ENCODE data around the gene RIPOR1. TPM values are rescaled to one million over a fixed set of nuclear protein-coding genes. Genes with fewer than 3 reads are reported as not detected.

Gene RIPOR1
- total and polyA plus RNA-seq, 2 of the 4 experiments (the other 2 are of a cell fraction) = 9.5 to 41.3 TPM

GRCh38 chr16:67552476-67552875, 23.8 kb downstream of the RIPOR1 start:
- no TSS peak for BruUV-seq (replicated peaks)
- in situ Hi-C loops (cut with MboI; ENCODE audit: low sequenced_read_pairs) = no loop called here

More at GRCh38 chr16:67552476-67552875, 23.8 kb downstream of the RIPOR1 start:
- no peak overlapping the region for H3K18ac ChIP-seq (ENCODE audit: low read depth, low read length)
- H2AK9ac ChIP-seq (replicated peaks; ENCODE audit: low read depth, low read length, poor library complexity) = no peak overlapping the region
- no peak overlapping the region for H3K56ac ChIP-seq (ENCODE audit: extremely low read depth, insufficient read depth, low read length)
- no peak overlapping the region for H3K4ac ChIP-seq (ENCODE audit: low read depth, low read length)
- H3K36me3 ChIP-seq (ENCODE audit: control insufficient read depth, insufficient read depth, low read length) = peaks cover 13% of the 10 kb centered on the region; the same call in 1 of the 2 replicates
- no peak overlapping the region for H3K9ac ChIP-seq (ENCODE audit: low read depth, low read length)
- H3K4me2 ChIP-seq (ENCODE audit: low read depth, low read length) = no peak overlapping the region
- H4K8ac ChIP-seq (ENCODE audit: low read depth in 2 of 2, low read length in 2 of 2) = no peak overlapping the region
- TF ChIP-seq NFE2L2 (IDR thresholded peaks at IDR 0.05; ENCODE audit: low read depth, low read length) = no peak
- no peak for TF ChIP-seq FOS (IDR thresholded peaks at IDR 0.05; ENCODE audit: low read depth, low read length)
- TF ChIP-seq CEBPB (IDR thresholded peaks at IDR 0.05; ENCODE audit: low read depth, low read length) = no peak
- TF ChIP-seq CHD1 (IDR thresholded peaks at IDR 0.05; ENCODE audit: low read depth, low read length) = no peak
- TF ChIP-seq RFX5 (IDR thresholded peaks at IDR 0.05; ENCODE audit: low read depth, low read length) = no peak
- no peak for TF ChIP-seq RCOR1 (IDR thresholded peaks at IDR 0.05; ENCODE audit: insufficient replicate concordance, low read length)
- TF ChIP-seq MAFK (IDR thresholded peaks at IDR 0.05; ENCODE audit: low read depth, low read length) = no peak
- TF ChIP-seq BHLHE40 (IDR thresholded peaks at IDR 0.05; ENCODE audit: low read depth, low read length) = no peak
- peaks cover 10 to 26% of the 10 kb centered on the region in 2 experiments; a peak in 3 of 4 replicates for H3K79me1 ChIP-seq (ENCODE audit: low read depth in 1 of 2, low read length in 2 of 2)
- no peak overlapping the region for H2AFZ ChIP-seq (replicated peaks; ENCODE audit: low read length, poor library complexity)
- H2BK120ac ChIP-seq (ENCODE audit: low read depth, low read length) = no peak overlapping the region
- H3K9me1 ChIP-seq (ENCODE audit: insufficient read depth, low read length) = no peaks in the 10 kb centered on the region
- 14% methylated on average over 2 of the region's 4 CpGs; no CpG with 5 or more reads in 1 of the 2 experiments for WGBS, 2 experiments (ENCODE audit: extremely low coverage in 2 of 2, insufficient read length in 1 of 2)
- H2BK20ac ChIP-seq (ENCODE audit: low read depth, low read length) = no peak overlapping the region
- H2BK5ac ChIP-seq (ENCODE audit: low read depth, low read length, poor library complexity, severe bottlenecking) = no peak overlapping the region
- H4K5ac ChIP-seq (ENCODE audit: low read depth, low read length) = no peak overlapping the region
- dilution Hi-C loops (cut with HindIII; ENCODE audit: low sequenced_read_pairs, unreplicated experiment) = no loop called here
- H3K27ac ChIP-seq (ENCODE audit: insufficient read depth, low read length) = no peak overlapping the region
- no peak overlapping the region for H4K91ac ChIP-seq (ENCODE audit: insufficient read depth, low read depth, low read length)
- H2AK5ac ChIP-seq (ENCODE audit: low read depth, low read length) = no peak overlapping the region
- H3K4me3 ChIP-seq (ENCODE audit: insufficient read depth, low read depth, low read length) = no peak overlapping the region
- no peak overlapping the region for H2BK15ac ChIP-seq (ENCODE audit: low read depth, low read length)
- no peak overlapping the region for H3K23ac ChIP-seq (ENCODE audit: low read depth, low read length)
- intact Hi-C loops (cut with micrococcal nuclease) = no loop called here
- DNase-seq (no peak), ATAC-seq (ENCODE audit: low read depth) (no peak)
- H3K14ac ChIP-seq (replicated peaks; ENCODE audit: low read depth, low read length) = no peak overlapping the region
- CTCF ChIA-PET = no interaction called here
- POLR2A ChIA-PET (ENCODE audit: unreplicated experiment) = no interaction called here
- no peaks in the 10 kb centered on the region for H3K27me3 ChIP-seq (ENCODE audit: control insufficient read depth, insufficient read depth, low read length)
- H4K20me1 ChIP-seq (ENCODE audit: insufficient read depth, low read length) = peaks cover 17% of the 10 kb centered on the region; the same call in 1 of the 2 replicates
- no peaks in the 10 kb centered on the region for H3K9me3 ChIP-seq (ENCODE audit: control insufficient read depth, insufficient read depth, low read length)
- H3K4me1 ChIP-seq (ENCODE audit: control insufficient read depth, insufficient read depth, low read length) = peaks cover 6% of the 10 kb centered on the region

All from IMR-90 (cell line).